Measurements from ENCODE around the gene GID8.

- TF ChIP-seq CTCF (IDR thresholded peaks at IDR 0.05), result no peak
- no peak for TF ChIP-seq EZH2phosphoT487 (IDR thresholded peaks at IDR 0.05)
- no peak for TF ChIP-seq EZH2 (IDR thresholded peaks at IDR 0.05)
Measured at GRCh38 chr20:62918831-62919230, 19.1 kb upstream of the GID8 start.

Data from neural progenitor cell (in vitro differentiated cells).